DOHH2 (cell line): ENCODE measurements around the gene PRKAR2B.

Experiments used
- EZH2phosphoT487 ChIP-seq: fragments of 200-600 bp; sonication (generic); IDR thresholded peaks from 2 replicates; pipeline ENCODE4 v1.6.1; 2017; ENCODE audit warnings: borderline replicate concordance, mild to moderate bottlenecking, antibody characterized with exemption, low read length, moderate library complexity, mixed read lengths
- TF ChIP-seq, protein P1 (sequence below): fragments of 200-600 bp; sonication (generic); IDR thresholded peaks from one replicate; pipeline ENCODE4 v1.5.1; 2014; ENCODE audit warnings: antibody characterized with exemption, mild to moderate bottlenecking, low read depth, low read length; ENCODE audit not compliant: poor library complexity, severe bottlenecking

DNA sequence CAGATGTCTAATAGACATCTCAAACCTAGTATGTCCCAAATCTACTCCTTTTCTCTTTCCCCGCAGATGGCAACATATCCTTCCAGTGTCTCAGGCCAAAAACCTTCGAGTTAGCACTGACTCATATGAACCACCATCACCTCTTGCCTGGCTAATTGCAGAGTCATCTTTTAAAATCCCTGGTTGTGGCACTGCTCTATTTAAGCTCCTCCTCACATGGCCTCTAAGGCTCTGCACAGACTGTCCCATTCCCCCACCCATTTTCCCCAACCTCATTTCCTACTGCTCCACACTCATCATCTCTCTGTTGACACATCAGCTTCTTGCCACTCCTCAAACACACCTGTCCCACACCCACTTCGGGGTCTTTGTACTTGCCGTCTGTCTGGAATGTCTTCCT, 107.5 kb downstream of the PRKAR2B start:
- TF ChIP-seq, protein P1, sequence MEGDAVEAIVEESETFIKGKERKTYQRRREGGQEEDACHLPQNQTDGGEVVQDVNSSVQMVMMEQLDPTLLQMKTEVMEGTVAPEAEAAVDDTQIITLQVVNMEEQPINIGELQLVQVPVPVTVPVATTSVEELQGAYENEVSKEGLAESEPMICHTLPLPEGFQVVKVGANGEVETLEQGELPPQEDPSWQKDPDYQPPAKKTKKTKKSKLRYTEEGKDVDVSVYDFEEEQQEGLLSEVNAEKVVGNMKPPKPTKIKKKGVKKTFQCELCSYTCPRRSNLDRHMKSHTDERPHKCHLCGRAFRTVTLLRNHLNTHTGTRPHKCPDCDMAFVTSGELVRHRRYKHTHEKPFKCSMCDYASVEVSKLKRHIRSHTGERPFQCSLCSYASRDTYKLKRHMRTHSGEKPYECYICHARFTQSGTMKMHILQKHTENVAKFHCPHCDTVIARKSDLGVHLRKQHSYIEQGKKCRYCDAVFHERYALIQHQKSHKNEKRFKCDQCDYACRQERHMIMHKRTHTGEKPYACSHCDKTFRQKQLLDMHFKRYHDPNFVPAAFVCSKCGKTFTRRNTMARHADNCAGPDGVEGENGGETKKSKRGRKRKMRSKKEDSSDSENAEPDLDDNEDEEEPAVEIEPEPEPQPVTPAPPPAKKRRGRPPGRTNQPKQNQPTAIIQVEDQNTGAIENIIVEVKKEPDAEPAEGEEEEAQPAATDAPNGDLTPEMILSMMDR: no peak
- no peak for TF ChIP-seq EZH2phosphoT487
